NCI-H226 (cell line): Measurements from ENCODE around the gene OR5T2.
"Not testable (repeated sequence)": the region's sequence is repeated elsewhere in the genome, so short reads cannot be mapped to it uniquely, and the experiment has no call there.

Source experiments
- DNase-seq: peaks from one replicate; pipeline ENCODE4 v3.0.0-alpha.2; 2015

OR5T2 gene

GRCh38 chr11:56234155-56234554 lies at the start of gene OR5T2:
Gene OR5T2 (minus strand): TSS chr11:56234255. CDS start chr11:56233062, 1,193 bp downstream.
- DNase-seq = no peak

GRCh38 chr11:56273854-56274253 lies 39.8 kb upstream of the OR5T2 start, which contains the start of gene OR5T1:
Gene OR5T1 (plus strand): TSS chr11:56274154. CDS start chr11:56275639, 1,485 bp downstream.
- DNase-seq = no peak

GRCh38 chr11:56271092-56271491 lies 37.0 kb upstream of the OR5T2 start:
- no peak for DNase-seq

GRCh38 chr11:56251954-56252353 lies 17.9 kb upstream of the OR5T2 start, which contains the start of gene OR5T3:
Gene OR5T3 (plus strand): TSS chr11:56252254. CDS start chr11:56252254, 0 bp downstream.
- no peak for DNase-seq

- not testable (repeated sequence) for DNase-seq
These were observed 14.3 kb downstream of the OR5T2 start for GRCh38 chr11:56219735-56220134.

- DNase-seq = no peak
These were observed 19.5 kb downstream of the OR5T2 start for GRCh38 chr11:56214537-56214936.

GRCh38 chr11:56207790-56208189 lies 26.3 kb downstream of the OR5T2 start:
- DNase-seq = no peak

- no peak for DNase-seq
These were observed 36.7 kb downstream of the OR5T2 start for GRCh38 chr11:56197367-56197766.

- no peak for DNase-seq
These were observed 37.4 kb downstream of the OR5T2 start for GRCh38 chr11:56196705-56197104.

- DNase-seq = no peak
These were observed 45.5 kb downstream of the OR5T2 start for GRCh38 chr11:56188602-56189001.

- DNase-seq = no peak
These were observed 50.6 kb downstream of the OR5T2 start for GRCh38 chr11:56183459-56183858.
